Caco-2 (cell line): Measurements from ENCODE around the gene STK25. TPM values are rescaled to one million over a fixed set of nuclear protein-coding genes. Genes with fewer than 3 reads are reported as not detected.

Source experiments
- BruUV-seq: library from RNA; stranded (reverse); fragments of 400-500 nt; replicated peaks from 2 replicates; lab custom pipeline; 2021; lab: Mats Ljungman, UMichigan
- CTCF ChIA-PET: fragments of 300-600 bp; sonication (Branson Sonifier 250); formaldehyde crosslinking; loops from one replicate; lab custom pipeline; 2022; ENCODE audit warnings: antibody characterized with exemption; lab: Charles Lee
- POLR2A ChIA-PET: fragments of 300-600 bp; sonication (Branson Sonifier 250); formaldehyde crosslinking; loops from one replicate; lab custom pipeline; 2022; ENCODE audit warnings: antibody characterized with exemption; lab: Charles Lee
- DNase-seq, 2 experiments: peaks; one replicate each; pipeline versions ENCODE4 v3.0.0 to v3.0.0-alpha.2; 2020 to 2022
- H3K27me3 ChIP-seq: replicated peaks from 2 replicates; pipeline ENCODE4 v1.6.0; 2011; ENCODE audit warnings: low read length; ENCODE audit not compliant: control insufficient read depth, insufficient read depth
- H3K36me3 ChIP-seq: 2 replicates; pipeline ENCODE4 v1.5.1; 2011; ENCODE audit warnings: low read length; ENCODE audit not compliant: control insufficient read depth, insufficient read depth
- H3K4me1 ChIP-seq: fragments of 250-450 bp; sonication (Bioruptor Pico); 2 replicates; pipeline ENCODE4 v1.5.1; 2020; ENCODE audit warnings: mild to moderate bottlenecking
- H3K4me3 ChIP-seq: 2 replicates; pipeline ENCODE4 v1.5.1; 2011; ENCODE audit warnings: low read depth, mild to moderate bottlenecking, control low read depth, low read length
- H3K9me3 ChIP-seq: fragments of 250-450 bp; sonication (Bioruptor Pico); 2 replicates; pipeline ENCODE4 v1.5.1; 2020; ENCODE audit warnings: mild to moderate bottlenecking, moderate library complexity
- H3K27ac Mint-ChIP-seq: one replicate; pipeline ENCODE4 v1.8.0; 2022; ENCODE audit warnings: mixed read lengths; ENCODE audit not compliant: unreplicated experiment
- H3K27me3 Mint-ChIP-seq: one replicate; pipeline ENCODE4 v1.8.0; 2022; ENCODE audit warnings: mixed read lengths; ENCODE audit not compliant: insufficient read depth, unreplicated experiment
- H3K36me3 Mint-ChIP-seq: one replicate; pipeline ENCODE4 v1.8.0; 2022; ENCODE audit warnings: mild to moderate bottlenecking, mixed read lengths; ENCODE audit not compliant: insufficient read depth, unreplicated experiment
- H3K4me1 Mint-ChIP-seq: one replicate; pipeline ENCODE4 v1.8.0; 2022; ENCODE audit warnings: low read depth, mixed read lengths; ENCODE audit not compliant: unreplicated experiment
- H3K4me3 Mint-ChIP-seq: one replicate; pipeline ENCODE4 v1.8.0; 2022; ENCODE audit warnings: mild to moderate bottlenecking, moderate library complexity, mixed read lengths; ENCODE audit not compliant: unreplicated experiment
- H3K9me3 Mint-ChIP-seq: one replicate; pipeline ENCODE4 v1.8.0; 2022; ENCODE audit warnings: mixed read lengths; ENCODE audit not compliant: unreplicated experiment
- intact Hi-C: fragments of 100-400 bp; cut with micrococcal nuclease; formaldehyde crosslinking; loops from one replicate; pipeline ENCODE4 v1.10.0; 2022; ENCODE audit not compliant: unreplicated experiment
- total RNA-seq: library from RNA; stranded (reverse); gene quantifications from 2 replicates; pipeline ENCODE4 v1.2.3, GENCODE V29; 2022
- TF ChIP-seq, protein P1 (sequence below), 2 experiments: fragments of 200-600 bp in 1 of 2; IDR thresholded peaks; 1 replicate in 1 of 2; 2 replicates in 1 of 2; pipeline versions ENCODE4 v1.5.1 to v1.8.0; 2011 to 2022; ENCODE audit warnings: antibody characterized with exemption in 1 of 2, control low read depth in 1 of 2, inconsistent platforms in 1 of 2, low read depth in 1 of 2, low read length in 1 of 2, mild to moderate bottlenecking in 1 of 2, moderate library complexity in 1 of 2; ENCODE audit not compliant: insufficient read depth in 1 of 2, severe bottlenecking in 1 of 2, unreplicated experiment in 1 of 2

Gene STK25
- total RNA-seq, 1 experiment from 2014 or later: 92.6 TPM

DNA sequence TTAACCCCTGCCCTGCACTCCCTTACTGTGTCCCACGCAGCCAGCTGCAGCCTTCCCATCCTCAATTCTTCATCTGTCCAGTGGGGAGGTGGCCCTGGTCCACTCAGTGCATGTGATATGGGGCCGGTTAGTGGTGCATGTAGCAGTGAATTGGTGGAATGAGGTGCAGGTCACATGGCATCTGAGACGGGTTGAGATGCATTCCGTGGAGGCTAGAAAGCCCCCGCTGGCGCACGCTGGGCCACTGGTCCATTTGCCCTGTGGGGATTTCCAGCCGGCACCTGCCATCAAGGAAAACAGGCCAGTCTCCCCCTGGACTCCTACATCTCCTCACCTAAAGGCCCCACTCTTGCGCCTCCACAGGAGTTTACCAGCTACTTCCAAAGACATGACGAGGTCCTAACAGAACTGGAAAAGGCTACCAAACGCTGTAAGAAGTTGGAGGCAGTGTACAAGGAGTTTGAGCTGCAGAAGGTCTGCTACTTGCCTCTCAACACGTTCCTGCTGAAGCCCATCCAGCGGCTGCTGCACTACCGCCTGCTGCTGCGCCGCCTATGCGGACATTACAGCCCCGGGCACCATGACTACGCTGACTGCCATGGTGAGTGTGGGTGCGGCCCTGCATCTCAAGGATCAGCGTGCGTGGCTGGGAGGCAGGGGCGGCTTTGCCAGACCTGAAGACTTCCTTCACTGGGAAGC lies 40.5 kb downstream of the STK25 start:
- Histone ChIP-seq H3K9me3 (no peaks in the 10 kb centered on the region), H3K27me3 (no peaks in the 10 kb centered on the region), H3K4me1 (no peaks in the 10 kb centered on the region), H3K4me3 (no peak overlapping the region), H3K36me3 (no peaks in the 10 kb centered on the region)
- BruUV-seq: no TSS peak
- Mint-ChIP-seq H3K36me3 (no peaks in the 10 kb centered on the region), H3K27me3 (peaks cover 4% of the 10 kb centered on the region), H3K4me3 (no peak overlapping the region), H3K9me3 (no peaks in the 10 kb centered on the region), H3K4me1 (no peaks in the 10 kb centered on the region), H3K27ac (no peak overlapping the region)
- TF ChIP-seq, protein P1, sequence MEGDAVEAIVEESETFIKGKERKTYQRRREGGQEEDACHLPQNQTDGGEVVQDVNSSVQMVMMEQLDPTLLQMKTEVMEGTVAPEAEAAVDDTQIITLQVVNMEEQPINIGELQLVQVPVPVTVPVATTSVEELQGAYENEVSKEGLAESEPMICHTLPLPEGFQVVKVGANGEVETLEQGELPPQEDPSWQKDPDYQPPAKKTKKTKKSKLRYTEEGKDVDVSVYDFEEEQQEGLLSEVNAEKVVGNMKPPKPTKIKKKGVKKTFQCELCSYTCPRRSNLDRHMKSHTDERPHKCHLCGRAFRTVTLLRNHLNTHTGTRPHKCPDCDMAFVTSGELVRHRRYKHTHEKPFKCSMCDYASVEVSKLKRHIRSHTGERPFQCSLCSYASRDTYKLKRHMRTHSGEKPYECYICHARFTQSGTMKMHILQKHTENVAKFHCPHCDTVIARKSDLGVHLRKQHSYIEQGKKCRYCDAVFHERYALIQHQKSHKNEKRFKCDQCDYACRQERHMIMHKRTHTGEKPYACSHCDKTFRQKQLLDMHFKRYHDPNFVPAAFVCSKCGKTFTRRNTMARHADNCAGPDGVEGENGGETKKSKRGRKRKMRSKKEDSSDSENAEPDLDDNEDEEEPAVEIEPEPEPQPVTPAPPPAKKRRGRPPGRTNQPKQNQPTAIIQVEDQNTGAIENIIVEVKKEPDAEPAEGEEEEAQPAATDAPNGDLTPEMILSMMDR (IDR thresholded peaks at IDR 0.05; ENCODE audit: insufficient read depth in 1 of 2, low read depth in 1 of 2, low read length in 1 of 2, severe bottlenecking in 1 of 2, unreplicated experiment in 1 of 2): no peak
- intact Hi-C loops: no loop called here
- ChIA-PET POLR2A (no interaction called here), CTCF (no interaction called here)
- DNase-seq: no peak

DNA sequence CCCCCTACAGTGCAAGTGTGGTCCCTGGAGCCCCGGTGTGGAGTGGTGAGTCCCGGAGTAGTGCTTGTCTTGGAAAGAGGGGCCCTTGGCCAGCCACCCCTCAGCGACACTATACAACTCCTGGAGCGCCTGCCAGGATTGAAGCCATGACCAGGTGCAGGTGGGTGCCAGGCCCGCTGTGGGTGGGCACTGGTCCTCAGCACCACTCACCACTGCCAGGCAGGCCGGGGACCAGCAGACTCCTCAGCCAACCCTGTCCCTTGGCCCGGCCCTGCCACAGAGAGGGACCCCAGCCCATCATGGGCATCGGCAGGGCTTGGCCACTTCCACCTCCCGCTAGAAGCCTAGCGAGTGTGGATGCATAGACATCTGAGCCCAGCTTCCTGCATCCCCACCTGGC lies 42.2 kb downstream of the STK25 start:
- ChIA-PET CTCF (no interaction called here), POLR2A (no interaction called here)
- TF ChIP-seq, protein P1 (IDR thresholded peaks at IDR 0.05; ENCODE audit: insufficient read depth in 1 of 2, low read depth in 1 of 2, low read length in 1 of 2, severe bottlenecking in 1 of 2, unreplicated experiment in 1 of 2): no peak
- intact Hi-C loops: no loop called here
- no peaks in the 10 kb centered on the region for H3K9me3 ChIP-seq
- Mint-ChIP-seq H3K27ac (no peak overlapping the region), H3K27me3 (no peaks in the 10 kb centered on the region), H3K36me3 (no peaks in the 10 kb centered on the region), H3K4me1 (no peaks in the 10 kb centered on the region), H3K4me3 (no peak overlapping the region), H3K9me3 (no peaks in the 10 kb centered on the region)
- H3K4me1 ChIP-seq: no peaks in the 10 kb centered on the region
- H3K27me3 ChIP-seq: no peaks in the 10 kb centered on the region
- DNase-seq: no peak
- no peaks in the 10 kb centered on the region for H3K36me3 ChIP-seq
- no peak overlapping the region for H3K4me3 ChIP-seq
- BruUV-seq: no TSS peak

DNA sequence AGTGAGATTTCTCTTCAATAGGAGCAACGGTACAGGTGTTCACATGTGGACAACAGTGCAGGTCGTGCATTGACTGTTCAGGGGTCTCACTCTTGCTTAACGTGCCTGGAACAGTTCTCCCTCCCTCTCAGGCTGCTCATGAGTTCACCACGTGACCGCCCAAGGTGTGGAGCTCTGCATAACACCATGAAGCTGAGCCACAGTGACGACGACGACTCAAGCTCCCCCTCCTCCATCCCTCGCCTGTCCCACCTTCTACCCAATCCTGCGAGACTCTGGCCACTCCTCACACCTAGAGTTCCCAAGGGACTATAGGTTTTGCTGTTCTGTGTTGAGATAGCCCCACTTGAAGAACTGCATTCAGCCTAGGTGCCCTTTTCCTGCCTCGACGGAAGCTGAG lies 42.8 kb downstream of the STK25 start:
- no peaks in the 10 kb centered on the region for H3K4me1 ChIP-seq
- ChIA-PET POLR2A (no interaction called here), CTCF (no interaction called here)
- no peaks in the 10 kb centered on the region for H3K9me3 ChIP-seq
- no peaks in the 10 kb centered on the region for H3K36me3 ChIP-seq
- no TSS peak for BruUV-seq
- TF ChIP-seq, protein P1 (IDR thresholded peaks at IDR 0.05; ENCODE audit: insufficient read depth in 1 of 2, low read depth in 1 of 2, low read length in 1 of 2, severe bottlenecking in 1 of 2, unreplicated experiment in 1 of 2): no peak
- no peaks in the 10 kb centered on the region for H3K27me3 ChIP-seq
- no peak overlapping the region for H3K27ac Mint-ChIP-seq
- DNase-seq: no peak
- H3K4me3 Mint-ChIP-seq: no peak overlapping the region
- H3K36me3 Mint-ChIP-seq: no peaks in the 10 kb centered on the region
- no peaks in the 10 kb centered on the region for H3K9me3 Mint-ChIP-seq
- no peak overlapping the region for H3K4me3 ChIP-seq
- H3K4me1 Mint-ChIP-seq: no peaks in the 10 kb centered on the region
- intact Hi-C loops: no loop called here
- H3K27me3 Mint-ChIP-seq: no peaks in the 10 kb centered on the region
